Skeletal muscle tissue (tissue), 4 donors: Measurements from ENCODE around the gene USP49. TPM values are rescaled to one million over a fixed set of nuclear protein-coding genes. Genes with fewer than 3 reads are reported as not detected.
"Not testable (repeated sequence)": the region's sequence is repeated elsewhere in the genome, so short reads cannot be mapped to it uniquely, and the experiment has no call there.

ENCODE experiments used
- H3K27ac ChIP-seq: one replicate; pipeline ENCODE4 v1.7.0; 2013; ENCODE audit warnings: mild to moderate bottlenecking, low read depth, low read length, inconsistent platforms
- H3K27me3 ChIP-seq, 3 donors: one replicate each; pipeline ENCODE4 v1.7.0; 2013; ENCODE audit warnings: low read length in 3 of 3; ENCODE audit not compliant: control insufficient read depth in 3 of 3, insufficient read depth in 3 of 3
- H3K36me3 ChIP-seq, 3 donors: one replicate each; pipeline ENCODE4 v1.7.0; 2013; ENCODE audit warnings: low read length in 3 of 3; ENCODE audit not compliant: control insufficient read depth in 3 of 3, insufficient read depth in 3 of 3
- H3K4me1 ChIP-seq, 3 donors: one replicate each; pipeline ENCODE4 v1.7.0; 2013; ENCODE audit warnings: low read length in 3 of 3, mild to moderate bottlenecking in 3 of 3; ENCODE audit not compliant: control insufficient read depth in 3 of 3, insufficient read depth in 3 of 3
- H3K4me3 ChIP-seq, 3 donors: one replicate each; pipeline ENCODE4 v1.7.0; 2013; ENCODE audit warnings: low read length in 3 of 3
- H3K9ac ChIP-seq, 3 donors: one replicate each; pipeline ENCODE4 v1.7.0; 2013; ENCODE audit warnings: low read length in 3 of 3, mild to moderate bottlenecking in 3 of 3, moderate library complexity in 2 of 3, low read depth in 1 of 3
- H3K9me3 ChIP-seq, 3 donors: one replicate each; pipeline ENCODE4 v1.7.0; 2013; ENCODE audit warnings: low read length in 3 of 3; ENCODE audit not compliant: control insufficient read depth in 3 of 3
- total RNA-seq: library from RNA; depleted of rRNA; stranded (reverse); fragments of >200 nt; gene quantifications from one replicate; pipeline ENCODE4 v1.2.3, GENCODE V29; 2014
- donor health status: Osteomylitis.

Gene USP49
- total RNA-seq, 1 donor from 2014 or later, result 1.6 TPM

GRCh38 chr6:41766043-41766664, 129.0 kb downstream of the USP49 start:
- H3K9ac ChIP-seq, H3K4me1 ChIP-seq, H3K27me3 ChIP-seq, H3K27ac ChIP-seq, H3K9me3 ChIP-seq, H3K4me3 ChIP-seq: not testable (repeated sequence)
- H3K36me3 ChIP-seq, result peaks cover 6 to 10% (median 9%) of the 10 kb centered on the region in 3 donors

- H3K9me3 ChIP-seq, result no peaks in the 10 kb centered on the region
- H3K27ac ChIP-seq, result no peak overlapping the region
- H3K4me1 ChIP-seq, result peaks cover 4 to 9% (median 5%) of the 10 kb centered on the region in 3 donors
- no peak overlapping the region for H3K4me3 ChIP-seq
- no peaks in the 10 kb centered on the region for H3K27me3 ChIP-seq
- H3K9ac ChIP-seq, result no peak overlapping the region
- no peaks in the 10 kb centered on the region for H3K36me3 ChIP-seq
Measured at GRCh38 chr6:41763470-41763869, 131.7 kb downstream of the USP49 start.

GRCh38 chr6:41759905-41760579, 135.1 kb downstream of the USP49 start:
- Histone ChIP-seq H3K9me3 (no peaks in the 10 kb centered on the region), H3K4me3 (no peak overlapping the region), H3K36me3 (no peaks in the 10 kb centered on the region), H3K9ac (no peak overlapping the region), H3K27me3 (no peaks in the 10 kb centered on the region), H3K4me1 (peaks cover 0 to 7% (median 2%) of the 10 kb centered on the region in 3 donors), H3K27ac (no peak overlapping the region)

GRCh38 chr6:41759106-41759904, 135.9 kb downstream of the USP49 start:
- Histone ChIP-seq H3K4me1 (peaks cover 0 to 7% (median 2%) of the 10 kb centered on the region in 3 donors), H3K9ac (no peak overlapping the region), H3K27me3 (no peaks in the 10 kb centered on the region), H3K9me3 (no peaks in the 10 kb centered on the region), H3K4me3 (no peak overlapping the region), H3K27ac (no peak overlapping the region), H3K36me3 (no peaks in the 10 kb centered on the region)

- Histone ChIP-seq H3K9ac (no peak overlapping the region), H3K4me1 (peaks cover 0 to 7% (median 2%) of the 10 kb centered on the region in 3 donors), H3K36me3 (no peaks in the 10 kb centered on the region), H3K9me3 (no peaks in the 10 kb centered on the region), H3K4me3 (no peak overlapping the region), H3K27ac (no peak overlapping the region), H3K27me3 (no peaks in the 10 kb centered on the region)
Measured at GRCh38 chr6:41758641-41759035, 136.5 kb downstream of the USP49 start.

GRCh38 chr6:41757931-41758640, 137.1 kb downstream of the USP49 start:
- Histone ChIP-seq H3K36me3 (no peaks in the 10 kb centered on the region), H3K4me3 (no peak overlapping the region), H3K9me3 (no peaks in the 10 kb centered on the region), H3K27ac (no peak overlapping the region), H3K4me1 (peaks cover 0 to 7% (median 2%) of the 10 kb centered on the region in 3 donors), H3K27me3 (no peaks in the 10 kb centered on the region), H3K9ac (no peak overlapping the region)

DNA sequence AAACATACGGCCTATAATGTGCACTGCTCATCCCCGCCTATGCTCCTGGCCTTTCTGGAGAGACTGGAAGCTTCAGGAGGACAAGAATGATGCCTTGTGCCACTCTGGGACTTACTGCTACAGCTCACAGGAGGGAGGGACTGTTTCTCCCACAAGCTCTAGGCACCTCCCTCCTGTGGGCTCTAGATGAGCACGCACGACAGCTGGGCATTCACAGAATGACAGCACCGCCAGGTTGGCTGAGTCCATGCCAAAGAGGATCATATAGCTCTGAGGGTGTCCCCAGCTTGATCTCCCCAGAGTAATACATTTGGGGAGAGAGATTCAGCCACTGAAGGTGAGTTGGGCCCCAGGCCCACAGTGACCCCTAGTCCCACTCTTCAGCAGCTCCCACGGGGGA, 137.9 kb downstream of the USP49 start:
- Histone ChIP-seq H3K9me3 (no peaks in the 10 kb centered on the region), H3K36me3 (no peaks in the 10 kb centered on the region), H3K27me3 (no peaks in the 10 kb centered on the region), H3K4me3 (no peak overlapping the region), H3K27ac (no peak overlapping the region), H3K4me1 (peaks cover 0 to 7% (median 2%) of the 10 kb centered on the region in 3 donors), H3K9ac (no peak overlapping the region)

- H3K27ac ChIP-seq, result no peak overlapping the region
- H3K36me3 ChIP-seq, result no peaks in the 10 kb centered on the region
- no peaks in the 10 kb centered on the region for H3K9me3 ChIP-seq
- H3K27me3 ChIP-seq, result no peaks in the 10 kb centered on the region
- peaks cover 0 to 7% (median 2%) of the 10 kb centered on the region in 3 donors for H3K4me1 ChIP-seq
- H3K4me3 ChIP-seq, result no peak overlapping the region
- H3K9ac ChIP-seq, result no peak overlapping the region
Measured at GRCh38 chr6:41756354-41756753, 138.8 kb downstream of the USP49 start.

- no peaks in the 10 kb centered on the region for H3K36me3 ChIP-seq
- no peak overlapping the region for H3K4me3 ChIP-seq
- H3K9ac ChIP-seq, result no peak overlapping the region
- H3K4me1 ChIP-seq, result peaks cover 0 to 7% (median 2%) of the 10 kb centered on the region in 3 donors
- H3K27me3 ChIP-seq, result no peaks in the 10 kb centered on the region
- H3K27ac ChIP-seq, result no peak overlapping the region
- H3K9me3 ChIP-seq, result no peaks in the 10 kb centered on the region
Measured at GRCh38 chr6:41755895-41756294, 139.3 kb downstream of the USP49 start.
